SU-DHL-6 (cell line): ENCODE results near the gene PNMA8B.

Experiments
- H2AFZ ChIP-seq: fragments of 200-600 bp; sonication (generic); 2 replicates; pipeline ENCODE4 v1.6.1; 2014; ENCODE audit warnings: low read depth, mild to moderate bottlenecking, moderate library complexity, mixed read lengths, antibody characterized with exemption, low read length; ENCODE audit not compliant: severe bottlenecking
- H3F3A ChIP-seq: fragments of 200-600 bp; shearing (Covaris generic); 2 replicates; pipeline ENCODE4 v1.6.0; 2016; ENCODE audit warnings: antibody characterized with exemption, mild to moderate bottlenecking; ENCODE audit not compliant: insufficient read depth
- H3K27ac ChIP-seq: fragments of 200-600 bp; sonication (generic); 2 replicates; pipeline ENCODE4 v1.5.1; 2016; ENCODE audit warnings: low read depth, mild to moderate bottlenecking, low read length, moderate library complexity, mixed read lengths
- H3K27me3 ChIP-seq: fragments of 200-600 bp; sonication (generic), shearing (Covaris generic); 2 replicates; pipeline ENCODE4 v1.6.0; 2014; ENCODE audit warnings: mild to moderate bottlenecking, low read length
- H3K36me3 ChIP-seq: fragments of 200-600 bp; sonication (generic); 2 replicates; pipeline ENCODE4 v1.6.1; 2014; ENCODE audit warnings: mild to moderate bottlenecking, low read length, mixed read lengths
- H3K4me2 ChIP-seq: fragments of 300-600, 200-600 bp; shearing (Covaris generic), sonication (generic); 2 replicates; pipeline ENCODE4 v1.6.0; 2014; ENCODE audit warnings: low read length, low read depth, mild to moderate bottlenecking; ENCODE audit not compliant: poor library complexity, severe bottlenecking
- H3K4me3 ChIP-seq: fragments of 200-600 bp; sonication (generic); 2 replicates; pipeline ENCODE4 v1.5.1; 2014; ENCODE audit warnings: antibody characterized with exemption, low read length, mild to moderate bottlenecking, mixed read lengths; ENCODE audit not compliant: insufficient read depth, poor library complexity, severe bottlenecking
- H3K79me2 ChIP-seq: fragments of 200-600 bp; sonication (generic); 2 replicates; pipeline ENCODE4 v1.6.1; 2014; ENCODE audit warnings: mild to moderate bottlenecking, low read length, moderate library complexity; ENCODE audit not compliant: insufficient read depth
- H3K9ac ChIP-seq: fragments of 200-600 bp; sonication (generic); 2 replicates; pipeline ENCODE4 v1.7.0; 2014; ENCODE audit warnings: mild to moderate bottlenecking, low read length
- H3K9me2 ChIP-seq: fragments of 200-600 bp; sonication (generic); replicated peaks from 2 replicates; pipeline ENCODE4 v1.6.1; 2014; ENCODE audit warnings: low read length; ENCODE audit not compliant: insufficient read depth
- H3K9me3 ChIP-seq: fragments of 200-600 bp; sonication (generic); 2 replicates; pipeline ENCODE4 v1.6.1; 2014; ENCODE audit warnings: low read length, mixed read lengths; ENCODE audit not compliant: insufficient read depth
- H4K20me1 ChIP-seq: fragments of 200-600 bp; sonication (generic); 2 replicates; pipeline ENCODE4 v1.6.1; 2014; ENCODE audit warnings: low read depth, mild to moderate bottlenecking, antibody characterized with exemption, low read length, moderate library complexity, mixed read lengths
- CTCF ChIP-seq: fragments of 200-600 bp; sonication (generic); IDR thresholded peaks from one replicate; pipeline ENCODE4 v1.5.1; 2017; ENCODE audit warnings: antibody characterized with exemption, mild to moderate bottlenecking, low read length, moderate library complexity; ENCODE audit not compliant: insufficient read depth, poor library complexity, severe bottlenecking
- EZH2phosphoT487 ChIP-seq: fragments of 200-600 bp; sonication (generic), shearing (Covaris generic); conservative IDR thresholded peaks from 2 replicates; pipeline ENCODE4 v1.6.1; 2018; ENCODE audit warnings: mild to moderate bottlenecking, antibody characterized with exemption, low read length, moderate library complexity, mixed read lengths

The PNMA8B gene

GRCh38 chr19:46533078-46533620, 37.5 kb upstream of the PNMA8B start:
- no peak overlapping the region for H3K9ac ChIP-seq
- no peak overlapping the region for H2AFZ ChIP-seq
- no peaks in the 10 kb centered on the region for H3K9me3 ChIP-seq
- no peaks in the 10 kb centered on the region for H3K79me2 ChIP-seq
- H3K27ac ChIP-seq, result no peak overlapping the region
- no peaks in the 10 kb centered on the region for H3K36me3 ChIP-seq
- no peaks in the 10 kb centered on the region for H3F3A ChIP-seq
- H3K27me3 ChIP-seq, result no peaks in the 10 kb centered on the region
- no peaks in the 10 kb centered on the region for H3K9me2 ChIP-seq
- TF ChIP-seq CTCF (no peak), EZH2phosphoT487 (no peak)
- no peaks in the 10 kb centered on the region for H4K20me1 ChIP-seq
- H3K4me2 ChIP-seq, result no peak overlapping the region
- H3K4me3 ChIP-seq, result no peak overlapping the region

GRCh38 chr19:46530636-46531035, 35.0 kb upstream of the PNMA8B start:
- H2AFZ ChIP-seq, result no peak overlapping the region
- H3K9ac ChIP-seq, result no peak overlapping the region

GRCh38 chr19:46529622-46530451, 34.2 kb upstream of the PNMA8B start:
- H3K27me3 ChIP-seq, result no peaks in the 10 kb centered on the region
- H2AFZ ChIP-seq, result no peak overlapping the region
- no peaks in the 10 kb centered on the region for H4K20me1 ChIP-seq
- TF ChIP-seq EZH2phosphoT487 (no peak), CTCF (peak; percentile 86)
- H3K9me2 ChIP-seq, result no peaks in the 10 kb centered on the region
- H3K36me3 ChIP-seq, result no peaks in the 10 kb centered on the region
- H3K27ac ChIP-seq, result no peak overlapping the region
- H3K9ac ChIP-seq, result no peak overlapping the region
- H3K9me3 ChIP-seq, result no peaks in the 10 kb centered on the region
- no peaks in the 10 kb centered on the region for H3K79me2 ChIP-seq
- no peak overlapping the region for H3K4me2 ChIP-seq
- H3F3A ChIP-seq, result no peaks in the 10 kb centered on the region
- no peak overlapping the region for H3K4me3 ChIP-seq

More at GRCh38 chr19:46530636-46531035, 35.0 kb upstream of the PNMA8B start:
- Histone ChIP-seq H3K27ac (no peak overlapping the region), H3K27me3 (no peaks in the 10 kb centered on the region), H3F3A (no peaks in the 10 kb centered on the region), H4K20me1 (no peaks in the 10 kb centered on the region), H3K9me3 (no peaks in the 10 kb centered on the region), H3K9me2 (no peaks in the 10 kb centered on the region), H3K36me3 (no peaks in the 10 kb centered on the region), H3K4me2 (no peak overlapping the region), H3K4me3 (no peak overlapping the region), H3K79me2 (no peaks in the 10 kb centered on the region)
- no peak for TF ChIP-seq EZH2phosphoT487
- no peak for TF ChIP-seq CTCF
